Right lung (tissue), 5 donors: Measurements from ENCODE around the gene SUN2. TPM values are rescaled to one million over a fixed set of nuclear protein-coding genes. Genes with fewer than 3 reads are reported as not detected.
A peak's percentile ranks its signal among the peaks of the same experiment; 100 is the strongest.

Experiments
- DNase-seq, 2 donors: peaks; one replicate each; pipeline ENCODE4 v3.0.0-alpha.2; 2013
- polyA plus RNA-seq, 5 donors: library from polyadenylated mRNA; unstranded; fragments of 120-200 nt; gene quantifications; one replicate each; pipeline versions ENCODE4 v1.2.1 to v1.2.3, GENCODE V29; 2013; ENCODE audit warnings: inconsistent platforms in 1 of 5, low replicate concordance in 1 of 5; ENCODE audit not compliant: insufficient read length in 5 of 5, insufficient read depth in 1 of 5

The SUN2 gene
- polyA plus RNA-seq, 5 donors: 50.9 to 71.6 (median 62.2) TPM

GRCh38 chr22:38755155-38755910, 465 bp downstream of the SUN2 start:
- DNase-seq: peak; percentile 34 to 36

DNA sequence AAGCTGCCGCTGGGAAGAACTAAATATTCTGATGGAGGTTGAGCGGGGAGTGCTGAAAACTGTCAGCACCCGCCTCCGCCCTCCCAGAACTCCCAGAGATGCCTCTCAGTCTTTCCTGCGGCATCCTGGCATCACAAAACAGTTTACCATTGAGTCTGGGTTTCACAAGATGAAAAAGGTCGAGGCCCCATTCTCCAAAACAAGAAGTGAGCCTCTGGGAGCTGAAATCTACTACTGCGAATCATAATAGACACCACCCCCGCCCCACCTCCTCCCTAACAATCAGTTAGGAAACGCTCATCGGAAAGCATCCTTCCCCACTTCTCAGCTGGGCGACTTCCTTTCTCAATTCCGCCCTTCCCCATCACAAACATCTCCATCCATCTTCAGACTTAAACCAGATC, 1.0 kb downstream of the SUN2 start:
- DNase-seq: no peak

- peak; percentile 47 to 49 for DNase-seq
Measured at GRCh38 chr22:38753948-38754750, 1.6 kb downstream of the SUN2 start.

DNA sequence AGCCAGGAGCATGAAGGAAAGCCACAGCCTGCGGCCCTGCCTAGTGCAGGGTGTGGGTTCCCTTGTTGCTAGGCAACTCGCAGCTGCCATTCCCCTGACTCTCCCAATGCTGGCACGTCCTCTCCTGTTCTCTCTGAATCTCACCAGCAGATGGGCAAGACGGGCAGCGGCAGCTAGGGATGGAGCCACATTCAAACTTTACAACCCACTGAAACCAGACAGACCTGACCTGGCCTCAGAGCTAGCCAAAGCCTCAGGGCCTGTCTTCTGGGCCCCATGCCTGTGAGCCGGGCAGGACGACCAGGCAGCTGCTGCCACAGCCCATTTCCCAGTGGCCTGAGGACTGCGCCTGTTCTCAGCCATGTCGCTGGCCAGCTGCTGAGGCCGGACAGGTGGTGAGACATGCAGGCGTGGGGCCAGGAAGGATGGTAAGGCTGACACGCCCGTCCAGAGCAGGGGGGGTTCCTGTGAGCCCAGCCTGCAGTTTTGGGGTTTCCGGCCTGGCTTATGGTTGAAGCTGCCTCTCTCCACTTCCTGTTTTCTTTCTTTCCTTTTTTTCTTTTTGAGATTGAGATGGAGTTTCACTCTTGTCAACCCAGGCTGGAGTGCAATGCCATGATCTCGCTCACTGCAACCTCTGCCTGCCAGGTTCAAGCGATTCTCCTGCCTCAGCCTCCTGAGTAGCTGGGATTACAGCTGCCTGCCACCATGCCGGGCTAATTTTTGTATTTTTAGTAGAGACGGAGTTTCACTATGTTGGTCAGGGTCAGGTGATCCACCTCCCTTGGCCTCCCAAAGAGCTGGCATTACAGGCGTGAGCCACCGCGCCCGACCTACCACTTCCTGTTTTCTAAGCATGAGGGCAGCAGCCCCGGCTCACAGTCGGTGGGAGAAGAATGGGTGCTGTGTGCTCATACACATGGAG, 4.1 kb downstream of the SUN2 start:
- DNase-seq: no peak

GRCh38 chr22:38751066-38751421, 4.8 kb downstream of the SUN2 start:
- no peak for DNase-seq

DNA sequence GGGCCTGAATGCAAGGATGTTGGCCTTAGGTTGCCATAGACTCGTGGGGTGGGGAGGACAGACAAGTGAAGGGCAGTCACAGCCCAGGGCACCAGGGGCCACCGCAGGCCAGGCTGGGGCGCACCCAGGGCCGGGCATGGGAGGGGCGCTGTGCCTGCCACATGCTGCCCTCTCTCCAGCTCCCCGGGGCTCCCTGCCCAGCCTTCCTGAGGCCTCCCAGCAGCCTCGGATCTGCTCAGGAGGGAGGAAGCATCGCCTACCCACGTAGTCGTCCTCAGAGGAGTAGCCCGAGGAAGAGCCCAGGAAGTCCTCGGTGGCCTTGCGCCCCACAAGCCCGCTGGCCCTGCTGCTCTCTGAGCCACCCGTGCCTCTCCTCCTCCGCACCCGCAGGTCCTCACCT, 5.2 kb downstream of the SUN2 start:
- DNase-seq: no peak

DNA sequence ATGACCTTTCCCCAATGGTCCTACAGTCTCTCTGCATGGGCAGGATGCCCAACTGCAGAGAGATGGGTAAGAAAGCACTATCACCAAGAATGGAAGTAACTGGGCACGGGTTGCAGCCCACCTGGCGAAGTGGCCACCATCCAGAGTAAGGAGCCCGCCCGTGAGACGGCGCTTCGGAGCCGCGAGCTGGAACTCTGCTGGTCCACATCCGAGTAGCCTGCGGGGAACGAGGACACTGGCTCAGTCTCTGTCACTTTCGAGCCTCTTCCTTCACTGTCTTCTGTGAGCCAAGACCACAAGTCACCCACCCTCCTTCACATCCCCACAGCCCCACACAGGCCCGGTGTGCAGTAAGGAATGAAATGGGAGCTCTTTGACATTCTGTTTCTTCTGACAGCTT, 5.7 kb downstream of the SUN2 start:
- DNase-seq: no peak

- DNase-seq: no peak
Measured at GRCh38 chr22:38748487-38749136, 7.2 kb downstream of the SUN2 start.

DNA sequence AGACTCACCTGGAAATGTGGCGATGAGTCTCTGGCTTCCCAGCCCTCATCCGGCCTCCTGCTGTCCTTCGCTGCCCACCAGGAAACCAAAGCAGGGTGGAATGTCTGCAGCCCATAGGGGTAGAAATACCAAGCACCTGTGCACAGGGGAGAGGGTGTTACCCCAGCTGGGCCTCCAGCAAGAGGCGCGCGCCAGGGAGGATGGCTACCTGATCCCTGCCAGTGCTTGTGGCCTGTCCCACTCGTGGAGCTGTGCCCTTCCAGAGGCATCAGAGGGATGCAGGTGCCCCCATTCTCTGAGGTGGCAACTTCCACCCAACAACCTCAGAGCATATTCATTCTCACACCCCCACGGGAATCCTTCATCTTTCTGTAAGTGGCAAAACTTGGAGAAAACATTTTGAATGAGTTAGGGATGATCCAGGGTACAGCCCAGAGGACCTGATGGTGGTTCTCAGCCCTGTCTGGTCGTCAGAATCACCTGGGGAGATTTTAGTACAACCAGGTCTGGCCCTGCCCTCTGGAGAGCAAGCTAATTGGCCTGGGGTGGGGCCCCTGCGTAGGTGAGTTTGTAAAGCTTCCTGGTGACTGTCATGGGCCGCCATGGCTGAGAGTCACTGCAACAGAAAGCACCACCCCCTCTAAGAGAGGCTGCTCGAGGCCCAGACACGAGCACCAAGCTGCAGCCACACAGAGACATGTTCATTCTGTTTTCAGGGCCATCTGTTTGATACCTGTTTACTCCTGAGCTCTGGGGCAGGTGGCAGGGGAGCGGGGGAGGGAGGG, 9.9 kb downstream of the SUN2 start:
- no peak for DNase-seq

GRCh38 chr22:38744981-38745380, 10.8 kb downstream of the SUN2 start:
- no peak for DNase-seq

DNA sequence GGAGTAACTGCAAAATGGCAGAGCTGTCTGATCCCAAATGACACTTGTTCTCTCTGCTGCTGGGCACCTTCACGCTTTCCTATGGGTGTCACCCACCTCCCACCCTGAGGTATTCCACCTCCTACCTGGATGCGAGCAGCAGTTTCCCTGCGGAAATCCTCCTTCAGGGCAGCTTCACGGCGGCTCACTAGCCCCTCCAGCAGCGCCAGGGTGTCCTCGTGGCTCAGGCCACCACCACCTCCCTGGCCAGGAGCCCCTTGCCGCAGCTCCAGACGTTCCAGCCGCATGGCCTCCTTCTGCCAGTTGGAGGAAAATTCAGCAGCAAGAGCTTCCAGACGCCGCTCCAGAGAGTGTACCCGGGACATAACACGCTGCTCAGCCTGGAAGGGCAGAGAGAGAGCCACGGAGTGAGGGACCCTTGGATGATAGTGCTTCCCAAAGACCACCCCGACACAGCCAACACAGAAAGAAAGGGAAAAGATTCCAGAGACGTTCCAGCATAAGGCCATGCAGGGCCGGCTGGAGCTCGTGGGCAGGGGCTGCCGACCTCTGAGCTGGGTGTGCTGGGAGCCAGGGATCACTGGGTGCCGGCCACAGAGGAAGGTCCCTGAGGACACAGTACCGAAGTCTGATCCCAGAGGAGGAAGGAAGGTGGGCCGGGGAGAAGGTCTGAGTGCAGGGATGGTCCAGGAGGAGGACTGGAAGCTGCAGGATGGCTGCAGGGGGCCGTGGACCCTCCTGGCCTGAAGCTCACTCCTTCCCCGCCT, 13.4 kb downstream of the SUN2 start:
- no peak for DNase-seq

- DNase-seq: no peak
Measured at GRCh38 chr22:38741576-38741975, 14.2 kb downstream of the SUN2 start.

GRCh38 chr22:38741166-38741565, 14.6 kb downstream of the SUN2 start:
- DNase-seq: no peak

- DNase-seq: no peak
Measured at GRCh38 chr22:38740754-38741153, 15.0 kb downstream of the SUN2 start.

DNA sequence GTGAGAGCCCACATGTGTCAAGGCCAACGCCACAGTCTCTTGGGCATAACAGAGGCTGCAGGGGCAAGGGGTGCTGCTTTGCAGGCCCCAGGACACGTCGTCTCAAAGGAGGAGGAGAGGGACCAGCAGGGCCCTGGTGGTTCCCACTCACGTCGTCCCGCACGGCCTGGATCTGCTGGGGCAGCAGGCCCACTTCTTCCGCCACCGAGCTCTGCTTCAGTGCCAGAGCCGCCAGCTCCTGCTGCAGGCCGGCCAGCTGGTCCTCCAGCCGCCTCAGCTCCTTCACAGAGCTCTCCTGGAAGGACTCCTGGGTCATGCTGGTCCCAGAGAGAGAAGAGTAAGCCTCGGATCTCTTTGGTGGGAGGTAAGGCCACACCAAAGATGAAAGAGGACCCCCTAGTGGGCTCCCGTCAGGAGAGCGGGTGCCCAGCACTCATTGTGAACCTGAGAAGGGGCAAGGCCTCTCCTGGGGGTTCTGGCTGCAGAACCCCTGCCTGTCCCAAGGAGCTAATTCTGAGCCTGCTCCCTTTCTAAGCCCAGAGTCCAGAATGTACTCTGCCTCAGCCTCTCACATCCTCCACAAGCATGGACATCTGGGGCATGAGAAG, 15.6 kb downstream of the SUN2 start:
- no peak for DNase-seq

- DNase-seq: no peak
Measured at GRCh38 chr22:38739300-38740055, 16.3 kb downstream of the SUN2 start.

DNA sequence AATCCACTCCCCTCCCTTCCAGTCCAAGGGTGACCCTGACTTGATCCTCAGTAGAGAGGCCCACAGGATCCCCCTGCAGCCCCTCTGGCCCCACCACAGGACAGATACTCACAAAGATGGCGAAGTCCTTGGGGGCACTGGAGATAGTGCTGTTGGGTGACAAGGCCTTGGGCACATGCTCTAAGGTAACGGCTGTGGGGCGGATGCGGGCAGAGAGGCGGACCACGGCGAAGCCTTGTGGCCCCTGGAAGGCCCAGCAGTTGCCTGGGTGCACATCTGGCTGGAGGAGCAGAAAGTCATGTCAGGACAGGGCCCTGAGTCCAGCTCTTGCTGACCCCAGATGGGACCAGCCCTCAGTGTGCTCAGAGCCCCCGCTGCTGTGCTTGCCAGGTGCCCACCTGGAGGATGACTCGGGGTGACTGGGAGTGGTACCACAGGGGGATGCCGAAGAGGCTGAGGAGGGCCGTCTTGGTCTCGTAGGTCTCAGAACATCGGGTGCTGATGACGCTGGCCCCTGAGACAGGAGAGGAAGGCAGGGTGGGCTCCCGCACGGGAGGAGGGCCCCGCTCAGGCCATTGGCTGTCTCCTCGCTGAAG, 17.2 kb downstream of the SUN2 start:
- no peak for DNase-seq

DNA sequence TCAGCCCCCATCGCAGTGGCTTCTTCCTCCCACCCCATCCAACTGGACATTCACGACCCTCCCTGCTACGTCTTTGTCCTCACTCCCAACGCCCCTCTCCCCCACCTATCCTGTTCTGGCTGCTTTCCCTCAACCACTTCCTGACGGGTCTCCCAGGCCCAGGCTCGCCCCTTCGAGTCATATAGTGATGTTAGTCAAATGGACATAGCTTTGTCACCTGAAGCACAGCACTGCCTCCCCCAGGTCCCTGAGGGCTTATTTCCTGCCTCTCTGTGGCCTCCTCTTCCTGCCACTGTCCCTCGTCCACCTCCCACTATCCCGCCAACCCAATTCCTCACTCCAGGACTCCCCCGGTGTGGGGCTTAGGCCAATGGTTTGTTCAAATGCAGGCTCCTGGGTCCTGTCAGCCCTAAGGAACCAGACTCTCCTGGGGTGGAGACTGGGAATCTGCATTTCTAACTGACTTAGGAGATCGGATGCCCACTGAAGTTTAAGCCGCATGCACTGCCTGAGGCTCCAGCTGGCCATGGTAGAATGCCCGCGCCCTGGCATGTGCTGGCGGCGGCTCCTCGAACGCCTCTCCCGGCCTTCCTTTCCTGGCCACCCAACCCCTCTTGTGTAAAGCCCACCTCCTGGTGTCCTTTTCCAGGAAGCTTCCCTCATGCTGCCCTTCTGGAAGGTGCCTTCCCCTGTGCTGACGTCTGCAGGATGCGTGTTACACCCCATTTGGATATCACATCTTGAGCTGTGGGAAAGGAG, 18.3 kb downstream of the SUN2 start:
- no peak for DNase-seq
